Renal pelvis (tissue), 4 donors: ENCODE measurements around the gene STXBP6. TPM values are rescaled to one million over a fixed set of nuclear protein-coding genes. Genes with fewer than 3 reads are reported as not detected.

Source experiments
- DNase-seq: peaks from one replicate; pipeline ENCODE4 v3.0.0-alpha.2; 2013
- polyA plus RNA-seq, 3 donors: library from polyadenylated mRNA; unstranded; fragments of 120-200 nt; gene quantifications; one replicate each; pipeline ENCODE4 v1.2.1, GENCODE V29; 2013; ENCODE audit not compliant: insufficient read length in 3 of 3

The STXBP6 gene
- polyA plus RNA-seq, 3 donors, result 7.0 to 9.3 (median 7.1) TPM

DNA sequence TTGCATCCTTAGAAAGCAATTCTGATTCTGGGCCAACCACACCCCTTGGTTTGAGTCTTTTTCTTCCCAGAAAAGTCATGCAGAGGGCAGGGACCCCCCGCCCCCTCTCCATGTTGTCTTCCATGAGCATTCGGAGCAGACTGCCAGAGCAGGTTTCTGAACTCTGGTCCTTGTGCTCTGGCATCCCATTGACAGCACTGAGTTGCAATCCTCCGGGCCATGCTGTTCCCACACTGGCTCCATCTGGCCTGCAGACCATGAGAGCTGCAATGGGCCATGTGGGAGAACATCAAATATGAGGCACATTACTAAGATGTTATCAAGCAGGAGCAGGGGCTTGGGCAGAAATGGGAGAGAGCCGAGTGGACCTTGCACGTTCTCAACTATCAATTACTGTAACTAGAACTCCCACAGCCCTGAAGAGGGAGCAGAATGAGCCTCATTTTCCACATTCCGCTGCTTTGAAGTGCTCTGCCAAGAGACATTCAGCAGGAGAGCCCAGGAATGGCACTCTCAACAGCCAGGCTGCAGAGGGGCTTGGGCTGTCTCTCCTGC, 157.4 kb downstream of the STXBP6 start:
- no peak for DNase-seq

DNA sequence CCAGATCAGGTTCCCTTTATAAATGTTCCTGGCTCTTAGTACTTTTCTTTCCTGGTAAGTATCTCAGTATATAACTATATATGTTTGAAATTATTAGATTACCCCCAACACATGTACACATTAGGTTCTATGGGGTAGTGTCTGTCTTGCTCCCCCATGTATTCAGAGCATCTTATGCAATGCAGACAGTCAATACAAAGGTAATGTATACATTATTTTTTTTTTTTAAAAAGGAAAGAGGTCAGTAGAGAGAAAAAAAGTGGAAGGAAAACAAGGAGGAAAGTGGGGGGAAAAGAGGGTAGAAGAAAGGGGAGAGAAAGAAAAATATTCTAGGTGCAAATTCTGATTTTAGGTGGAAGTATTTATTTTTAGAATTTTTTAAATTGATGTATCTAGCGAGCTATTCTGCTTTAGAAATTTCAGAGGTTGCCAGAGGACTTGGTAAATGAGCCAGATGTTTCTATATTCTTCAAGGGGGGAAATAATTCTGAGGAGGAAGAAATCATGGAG, 157.9 kb downstream of the STXBP6 start:
- DNase-seq, result no peak

DNA sequence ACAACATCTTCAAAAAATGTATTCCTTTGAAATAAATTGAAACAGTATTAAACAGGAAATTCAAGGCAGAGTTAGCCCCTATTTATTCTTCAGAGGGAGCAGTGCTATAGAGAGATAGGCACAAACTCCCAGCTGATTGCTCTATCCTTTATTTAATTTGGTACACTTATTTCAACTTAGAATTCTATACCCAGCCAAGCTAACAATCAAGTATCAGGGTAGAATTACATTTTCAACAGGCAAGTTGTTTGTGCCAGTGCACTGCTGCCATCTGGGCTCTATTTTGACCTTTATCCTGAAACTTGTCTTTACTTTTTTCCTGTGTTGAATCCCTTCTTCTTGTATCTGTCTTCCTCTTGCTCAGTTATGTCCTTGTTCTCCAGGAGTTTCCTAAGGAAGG, 159.2 kb downstream of the STXBP6 start:
- DNase-seq, result no peak

DNA sequence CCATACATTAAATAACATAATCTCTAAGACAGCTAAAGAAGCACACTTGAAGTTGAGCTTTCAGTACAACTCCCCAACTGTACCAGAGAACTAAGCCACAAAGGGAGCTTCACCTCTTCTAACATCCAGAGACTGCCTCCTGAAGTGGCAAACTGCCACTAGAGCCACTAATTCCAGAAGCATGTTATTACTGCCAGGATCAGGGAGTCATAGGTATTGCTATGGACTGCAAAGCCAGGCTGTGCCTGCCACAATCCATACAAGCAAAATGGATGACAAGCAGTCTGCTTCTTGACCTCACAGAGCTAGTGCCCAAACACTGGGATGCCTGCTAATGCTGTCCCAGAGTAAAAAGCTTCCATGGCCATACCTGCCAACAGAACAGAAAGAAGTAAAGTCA, 160.1 kb downstream of the STXBP6 start:
- DNase-seq, result no peak

DNA sequence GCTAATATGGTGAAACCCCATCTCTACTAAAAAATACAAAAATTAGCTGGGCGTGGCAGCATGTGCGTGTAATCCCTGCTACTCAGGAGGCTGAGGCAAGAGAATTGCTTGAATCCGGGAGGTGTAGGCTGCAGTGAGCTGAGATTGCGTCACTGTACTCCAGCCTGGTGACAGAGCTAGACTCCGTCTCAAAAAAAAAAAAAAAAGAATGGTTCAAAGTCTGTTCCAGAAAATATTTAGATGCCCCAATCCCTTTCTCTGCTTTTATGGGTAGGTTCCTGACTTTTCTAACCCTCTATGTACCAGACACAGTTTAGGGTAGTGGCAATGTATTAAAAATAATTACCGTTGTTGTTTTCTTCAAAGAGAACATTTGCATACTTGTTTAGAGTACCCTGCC, 161.4 kb downstream of the STXBP6 start:
- no peak for DNase-seq

DNA sequence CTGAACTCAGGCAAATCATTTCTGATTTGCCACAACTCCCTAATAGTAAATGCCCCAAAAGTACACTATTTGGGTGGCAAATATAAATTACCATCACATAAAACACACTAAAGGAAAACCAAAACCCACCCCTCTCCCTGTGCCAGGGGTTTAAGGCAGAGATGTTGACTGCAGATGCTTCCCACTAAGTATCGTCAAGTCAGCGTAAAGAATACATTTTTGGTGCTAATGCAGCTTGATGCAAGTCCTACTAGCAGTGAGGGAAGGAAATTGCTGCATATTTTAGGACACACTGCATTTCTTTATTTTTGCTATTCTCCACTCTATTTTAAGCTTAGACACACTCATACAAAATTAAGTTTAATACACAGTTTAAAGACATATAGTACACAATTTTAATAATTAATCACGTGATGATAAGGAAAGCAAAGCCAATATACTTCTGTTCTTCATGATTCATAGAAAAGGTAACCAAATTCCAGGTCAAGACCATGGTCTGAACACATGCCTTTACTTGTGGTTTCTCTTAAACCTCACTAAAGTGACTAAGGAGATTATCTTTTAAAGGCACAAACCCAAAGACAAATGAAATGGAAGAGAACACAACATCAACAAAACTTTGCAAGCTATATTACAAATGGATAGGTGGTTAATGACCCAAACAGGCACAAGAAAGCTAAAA, 162.2 kb downstream of the STXBP6 start:
- DNase-seq, result no peak

DNA sequence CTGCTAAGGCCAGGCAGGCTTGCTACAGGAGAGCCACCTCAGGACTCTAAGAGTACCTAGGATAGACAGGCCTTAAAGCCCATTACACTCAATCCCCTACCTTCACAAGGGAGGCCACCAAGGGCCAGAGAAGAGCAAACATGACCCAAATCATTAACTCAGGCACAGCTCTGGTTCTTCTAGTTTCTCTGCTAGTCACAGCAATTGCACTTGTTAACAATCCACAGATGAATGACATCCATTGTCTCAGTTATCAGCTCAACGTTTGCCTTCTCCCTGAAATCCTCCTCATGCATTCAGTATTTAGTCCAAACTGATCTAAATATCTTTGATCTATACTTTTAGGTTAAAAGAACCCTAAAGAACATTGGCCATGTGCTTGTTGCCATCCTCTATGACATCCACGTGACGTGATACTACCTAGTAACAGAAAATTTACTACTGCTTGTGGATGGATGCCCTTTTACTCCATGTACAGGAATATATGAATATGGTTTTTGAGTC, 164.5 kb downstream of the STXBP6 start:
- no peak for DNase-seq

DNA sequence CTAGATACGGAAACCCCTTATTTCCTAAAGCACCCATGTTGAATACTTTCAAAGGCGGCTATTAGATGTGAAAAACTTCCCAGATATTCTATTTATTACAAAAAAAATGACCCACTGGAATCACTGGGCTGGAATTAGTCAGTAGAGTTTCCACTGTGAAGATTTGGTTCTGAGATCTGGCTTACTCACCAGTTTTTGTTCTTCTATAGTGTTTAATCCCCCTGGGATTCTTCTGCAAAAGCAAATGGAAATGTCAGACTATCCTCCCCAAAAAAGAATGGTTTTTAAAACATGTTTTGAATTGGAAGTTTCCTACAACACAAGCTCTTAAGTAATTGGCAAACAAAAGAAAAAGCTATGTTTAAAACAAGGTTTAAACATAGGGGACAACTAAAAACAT, 166.4 kb downstream of the STXBP6 start:
- DNase-seq, result no peak

DNA sequence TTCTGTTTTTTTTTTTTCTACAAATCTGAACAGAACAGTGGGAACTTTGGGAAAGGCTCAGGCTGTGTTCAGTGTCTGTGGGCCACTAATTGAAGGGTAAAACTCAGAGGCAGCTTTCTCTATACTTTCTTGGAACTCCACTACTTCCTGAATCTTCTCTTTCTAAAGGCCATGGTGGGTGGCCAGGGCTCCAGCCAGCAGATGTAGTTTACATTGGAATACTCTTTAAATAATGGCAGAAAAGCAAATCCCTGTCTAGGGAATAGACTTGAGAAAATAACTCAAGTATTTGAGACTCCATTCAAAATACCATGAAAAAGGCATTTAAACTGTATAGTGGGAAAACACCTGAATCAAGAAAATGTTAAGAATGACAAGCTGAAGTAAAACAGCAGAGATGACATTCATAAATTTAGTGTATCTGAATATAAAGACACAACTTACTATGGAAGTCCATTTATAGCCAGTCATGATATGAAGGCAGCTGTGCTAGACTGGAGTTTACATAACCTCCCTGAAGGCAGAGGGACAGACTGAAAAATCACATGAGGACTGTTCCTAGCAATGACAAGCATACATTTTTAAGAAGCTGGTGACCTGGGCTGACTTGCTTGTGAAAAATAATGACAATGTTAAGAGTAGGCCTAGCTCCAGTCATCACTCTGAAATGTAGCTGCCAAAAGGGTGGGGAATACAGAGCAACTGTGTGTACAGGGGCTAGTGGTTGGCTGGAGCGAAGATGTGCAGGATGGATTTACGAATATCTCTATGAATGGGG, 168.6 kb downstream of the STXBP6 start:
- no peak for DNase-seq

DNA sequence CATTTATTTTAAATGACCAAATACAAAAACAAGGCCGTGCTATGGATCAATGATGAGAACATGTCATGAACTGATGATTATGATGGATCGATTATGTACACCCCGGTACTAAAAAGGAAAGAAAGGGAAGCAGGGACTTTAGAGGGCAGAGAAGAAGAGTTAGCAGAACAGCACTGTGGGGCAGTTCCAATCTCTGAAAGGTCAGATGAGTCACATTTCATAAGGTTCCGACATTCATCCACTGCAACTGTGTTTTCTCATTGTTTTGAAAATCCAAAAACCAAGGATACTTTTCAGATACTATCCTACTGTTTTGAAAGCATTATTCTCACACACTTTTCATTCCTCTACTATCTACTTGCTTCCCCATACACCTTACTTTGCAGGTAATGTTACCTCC, 169.3 kb downstream of the STXBP6 start:
- DNase-seq, result no peak

DNA sequence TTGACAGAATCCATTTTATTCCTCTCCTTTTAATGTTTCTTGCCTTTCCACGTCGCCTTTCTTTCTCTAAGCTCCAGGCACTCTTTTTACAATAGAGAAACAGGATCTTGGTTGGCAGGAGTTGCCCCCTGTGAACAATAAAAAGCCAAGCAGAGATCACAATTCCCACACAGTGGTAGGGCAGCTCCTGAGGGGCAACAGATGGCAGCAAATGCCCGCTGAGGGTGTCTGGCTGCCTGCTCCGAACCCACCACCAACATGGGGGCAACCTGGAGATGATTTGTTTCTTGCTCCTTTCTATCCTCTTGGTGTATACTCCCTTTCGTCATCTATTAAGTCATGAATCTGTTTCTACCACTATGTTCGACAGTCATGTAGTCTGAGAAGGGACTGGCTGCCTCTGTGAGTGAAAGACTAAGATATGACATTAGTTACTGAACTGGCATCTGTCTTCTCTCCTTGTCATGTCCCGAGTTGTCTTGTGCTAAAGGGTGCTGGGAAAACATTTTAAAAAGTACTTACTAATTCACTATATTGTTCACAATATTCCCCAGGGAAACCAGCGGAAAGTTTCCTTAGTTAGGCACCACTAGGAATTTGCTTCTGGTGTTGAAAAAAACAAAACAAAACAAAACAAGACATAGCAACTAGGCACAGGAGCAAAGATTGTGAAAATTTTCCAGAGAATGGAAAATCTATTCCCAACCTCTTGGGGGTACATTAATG, 170.1 kb downstream of the STXBP6 start:
- no peak for DNase-seq

DNA sequence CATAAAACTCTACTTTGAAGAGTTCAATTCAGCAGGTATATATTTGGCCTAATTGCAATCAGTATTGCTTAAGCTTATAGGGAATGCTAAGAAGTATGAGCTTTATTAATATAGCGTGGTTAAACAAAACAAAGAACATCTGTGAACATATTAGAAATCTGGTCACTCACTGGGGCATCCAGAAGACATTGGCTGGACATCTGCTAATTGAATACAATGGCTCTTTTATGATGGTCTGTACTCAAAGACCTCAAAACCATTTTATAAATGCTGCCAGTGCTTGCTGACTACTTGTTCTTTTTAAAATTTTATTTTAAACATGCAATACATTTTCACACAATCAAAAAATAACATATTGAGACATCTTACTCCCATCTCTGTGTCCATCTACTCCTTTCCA, 173.0 kb downstream of the STXBP6 start:
- DNase-seq, result no peak

DNA sequence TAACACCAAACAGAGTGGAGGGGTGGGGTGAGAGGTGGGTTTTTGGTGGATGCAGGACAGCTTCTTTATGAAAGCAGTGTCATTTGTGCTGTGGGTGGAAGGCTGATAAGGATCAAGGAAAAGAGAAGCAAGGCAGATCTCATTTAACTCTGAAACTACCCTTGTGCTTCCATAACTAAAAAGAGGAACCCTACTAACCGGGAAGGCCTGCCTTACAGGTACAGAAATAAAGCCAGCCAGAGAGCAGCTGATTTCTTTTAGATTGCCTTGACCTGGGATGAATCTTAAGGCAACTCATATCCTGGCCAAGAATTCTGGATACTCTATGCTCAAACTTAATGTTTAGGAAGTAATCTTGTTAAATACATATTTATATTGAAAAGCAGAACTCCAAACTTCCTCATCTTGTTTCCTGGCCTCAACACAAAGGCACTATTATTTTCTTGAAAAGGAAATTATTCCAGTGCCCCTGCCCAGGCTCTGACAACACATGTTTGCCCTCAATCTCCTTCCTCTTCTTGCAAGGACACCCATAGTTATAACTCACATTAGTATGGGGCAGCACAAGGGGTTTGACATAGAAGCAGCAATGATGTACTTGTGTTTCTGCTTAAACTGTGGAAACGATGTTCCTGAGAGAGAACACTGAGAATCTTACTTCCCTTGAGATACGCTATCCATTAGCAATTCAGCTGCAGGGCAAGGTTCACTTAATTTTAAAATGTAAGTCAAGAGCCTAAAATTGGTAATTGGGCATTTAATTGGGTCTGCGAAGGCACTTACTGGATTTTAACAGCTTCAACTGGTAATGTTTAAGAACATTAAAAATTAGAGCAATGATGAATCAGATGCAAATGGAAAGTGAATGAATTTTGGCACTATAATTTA, 173.7 kb downstream of the STXBP6 start:
- no peak for DNase-seq

DNA sequence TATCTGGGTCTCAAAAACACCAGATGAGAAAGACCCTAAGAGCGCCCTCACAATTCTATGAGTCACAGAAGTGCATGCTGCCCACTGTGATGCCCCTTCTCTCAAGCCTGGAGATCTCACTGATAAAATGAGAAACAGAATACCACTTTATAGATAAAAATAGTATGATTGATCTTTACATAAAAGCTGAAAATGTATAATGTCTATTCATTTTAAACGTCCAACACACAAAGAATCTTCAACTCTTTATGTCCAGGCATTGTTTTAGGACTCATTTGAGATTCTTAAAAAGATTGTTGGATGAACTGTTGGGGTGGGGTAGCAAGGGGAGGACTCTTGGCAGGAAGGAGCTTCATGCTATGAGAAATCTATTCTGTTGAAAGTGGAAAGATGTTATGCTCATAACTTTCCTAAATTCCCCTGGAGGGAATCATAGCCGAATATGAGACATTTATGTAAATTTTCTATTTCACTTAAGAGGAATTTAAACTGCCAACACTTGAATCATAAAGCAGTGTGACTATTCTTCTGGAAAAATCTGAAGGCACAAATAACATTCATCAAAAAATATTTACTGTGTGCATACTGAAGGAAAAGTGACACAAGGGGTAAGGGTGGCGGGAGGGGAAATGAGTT, 174.6 kb downstream of the STXBP6 start:
- DNase-seq, result no peak

DNA sequence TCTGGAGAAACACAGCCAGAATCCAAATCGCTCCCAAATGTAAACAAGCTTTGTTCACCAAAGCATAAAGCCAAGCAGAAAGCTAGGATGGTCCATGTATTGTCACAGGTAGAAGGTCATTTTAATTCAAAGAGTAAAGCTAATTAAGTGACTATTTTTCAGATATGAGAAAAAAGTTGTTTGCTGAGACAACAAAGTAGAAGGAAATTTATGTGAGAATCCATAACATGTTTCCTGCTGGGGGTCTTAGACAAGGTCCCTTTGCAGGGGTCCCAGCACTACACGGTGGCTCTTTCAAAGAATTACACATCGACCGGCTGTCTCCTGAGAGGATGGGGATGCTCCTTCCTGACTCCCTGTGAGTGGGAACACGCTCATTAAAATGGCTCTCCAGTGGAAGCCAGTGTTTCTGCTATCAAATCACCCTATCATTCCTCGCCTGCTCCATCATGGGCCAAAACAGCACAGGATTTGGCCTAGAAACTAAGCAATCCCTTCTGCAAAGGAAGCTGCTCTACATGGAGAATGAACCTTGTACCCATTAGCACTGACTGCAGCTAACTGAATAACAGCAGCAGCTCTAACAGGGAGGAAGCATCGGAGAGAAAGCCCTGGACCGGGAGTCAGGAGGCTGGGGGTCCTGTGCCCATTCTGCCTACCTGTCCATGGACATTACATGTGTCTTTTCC, 175.3 kb downstream of the STXBP6 start:
- no peak for DNase-seq

DNA sequence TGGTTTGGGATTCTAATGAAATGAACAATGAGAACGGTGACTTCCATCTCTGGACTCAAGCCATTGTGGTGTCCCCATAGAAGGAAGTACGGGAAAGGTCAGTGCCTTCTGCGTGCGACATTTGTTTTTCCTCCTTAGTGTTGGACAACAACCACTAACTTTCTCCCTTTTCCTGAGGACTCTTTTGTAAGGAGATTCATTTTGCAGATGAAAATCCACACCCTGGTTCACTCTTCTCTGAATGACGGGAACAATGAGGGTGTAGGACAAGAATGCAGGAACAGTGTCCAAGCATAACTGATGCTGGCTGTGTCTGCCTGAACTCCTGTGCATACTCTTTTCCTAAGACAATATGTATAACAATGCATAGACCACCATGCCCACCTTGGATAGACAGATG, 176.4 kb downstream of the STXBP6 start:
- no peak for DNase-seq

DNA sequence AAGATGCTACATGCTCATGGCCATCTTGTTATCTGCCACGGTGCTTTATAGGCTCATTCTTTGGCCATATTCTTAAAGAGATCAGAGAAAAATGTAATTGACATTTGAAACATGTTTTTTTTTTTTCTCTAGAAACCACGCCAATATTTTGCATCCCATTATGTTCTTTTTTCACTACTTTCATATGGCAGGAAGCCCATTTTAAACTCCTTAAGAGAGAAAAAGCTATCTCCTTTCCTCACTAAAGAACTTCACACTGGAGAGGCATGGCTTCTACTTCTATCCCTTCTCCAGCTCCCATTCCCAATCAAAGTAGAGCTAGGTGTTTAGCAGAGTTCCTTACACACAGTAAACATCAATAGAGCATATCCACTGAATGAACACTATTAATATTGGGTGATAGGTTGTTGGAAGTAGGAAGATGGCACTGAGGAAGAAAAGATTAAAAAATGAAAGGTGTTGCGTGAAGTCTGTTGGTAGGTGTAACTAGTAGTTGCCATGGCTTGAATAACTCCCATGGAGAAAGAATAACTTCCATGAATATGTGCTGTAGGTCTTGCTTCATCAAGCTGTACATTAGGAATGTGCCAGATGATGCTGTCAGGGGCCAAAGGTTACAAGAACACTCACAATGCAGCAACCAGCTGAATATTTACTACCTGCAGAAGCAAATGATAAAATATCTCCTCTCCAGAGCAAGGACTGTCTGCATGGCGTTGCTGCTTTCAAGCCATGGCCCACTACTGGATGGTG, 178.8 kb downstream of the STXBP6 start:
- DNase-seq, result no peak

DNA sequence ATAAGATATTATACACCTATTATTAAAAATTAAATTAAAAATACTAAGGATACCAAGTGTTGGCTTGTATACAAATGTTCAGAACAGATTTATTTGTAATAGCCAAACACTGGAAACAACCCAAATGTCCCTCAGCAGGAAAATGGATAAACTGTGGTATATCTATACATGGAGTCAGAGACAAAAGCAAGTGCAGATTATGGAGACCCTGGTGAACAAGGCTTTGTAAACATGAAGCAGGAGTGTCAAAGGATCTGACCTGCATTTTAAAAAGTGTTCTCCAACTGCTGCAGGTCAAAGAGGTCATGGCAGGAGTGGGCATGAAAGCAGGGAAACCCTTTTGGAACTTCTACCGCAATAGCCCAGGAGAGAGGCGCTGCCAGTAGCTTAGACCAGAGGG, 181.6 kb downstream of the STXBP6 start:
- no peak for DNase-seq

DNA sequence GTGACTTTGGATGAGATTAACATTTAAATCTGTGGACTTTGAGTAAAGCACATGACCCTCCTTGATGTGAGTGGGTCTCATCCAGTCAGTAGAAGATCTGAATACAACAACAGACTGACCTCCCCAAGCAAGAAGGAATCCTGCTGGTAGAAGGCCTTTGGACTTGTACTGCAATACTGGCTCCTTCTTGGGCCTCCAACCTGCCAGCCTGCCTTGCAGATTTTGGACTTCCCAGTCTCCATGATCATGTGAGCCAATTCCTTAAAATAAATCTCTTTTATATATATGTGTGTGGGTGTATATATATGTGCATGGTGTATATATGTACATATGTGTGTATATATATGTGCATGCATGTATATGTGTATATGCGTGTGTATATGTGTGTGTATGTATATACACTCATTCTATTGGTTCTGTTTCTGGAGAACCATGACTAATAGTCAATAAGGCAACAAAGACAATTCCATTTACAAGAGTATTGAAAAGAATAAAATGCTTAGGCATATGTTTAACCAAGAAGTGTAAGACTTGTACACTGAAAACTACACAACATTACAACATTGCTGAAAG, 183.8 kb downstream of the STXBP6 start:
- DNase-seq, result no peak
